ENCODE results near the gene ACOT7. TPM values are rescaled to one million over a fixed set of nuclear protein-coding genes. Genes with fewer than 3 reads are reported as not detected.
"Not testable (repeated sequence)": the region's sequence is repeated elsewhere in the genome, so short reads cannot be mapped to it uniquely, and the experiment has no call there.

ACOT7 gene
- total and polyA plus RNA-seq, 2 experiments from 2014 or later, result 20.3 to 39.9 TPM

DNA sequence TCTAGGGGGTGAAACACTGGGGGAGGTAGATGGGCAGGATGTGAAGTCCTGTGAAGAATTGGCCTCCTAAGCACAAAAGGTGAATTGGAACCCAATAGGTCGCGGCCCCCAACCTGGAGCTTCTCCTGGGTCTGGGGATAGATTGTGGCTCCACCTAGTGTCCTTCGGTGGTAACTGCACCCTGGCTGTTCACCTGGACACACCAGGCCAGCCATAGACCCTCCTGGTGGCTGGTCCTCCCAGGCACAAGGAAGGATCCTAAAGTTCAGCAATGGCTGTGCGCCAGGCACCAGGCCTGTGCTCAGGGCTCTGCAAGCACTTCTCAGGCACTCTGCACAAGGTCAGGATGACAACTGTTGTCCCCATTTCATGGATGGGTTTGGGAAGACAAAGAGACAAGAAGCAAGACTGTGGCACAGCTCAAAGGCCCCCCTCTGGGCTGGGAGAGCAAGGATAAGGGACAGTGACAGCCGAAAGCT is 44.5 kb upstream of the ACOT7 start:
- Histone ChIP-seq H3K9me3 (ENCODE audit: low read depth) (no peaks in the 10 kb centered on the region), H4K20me1 (ENCODE audit: insufficient read depth, poor library complexity, severe bottlenecking) (no peaks in the 10 kb centered on the region), H3K36me3 (replicated peaks; ENCODE audit: insufficient read depth, low read depth) (no peaks in the 10 kb centered on the region), H3K79me2 (no peaks in the 10 kb centered on the region), H3K4me1 (ENCODE audit: insufficient read depth) (no peaks in the 10 kb centered on the region), H3K27ac (no peak overlapping the region), H3K27me3 (peaks cover 7% of the 10 kb centered on the region), H2AFZ (no peak overlapping the region), H3K4me2 (no peak overlapping the region), H3K4me3 (no peak overlapping the region), H3K9me2 (replicated peaks; ENCODE audit: insufficient read depth) (no peaks in the 10 kb centered on the region)
- TF ChIP-seq, protein P1, sequence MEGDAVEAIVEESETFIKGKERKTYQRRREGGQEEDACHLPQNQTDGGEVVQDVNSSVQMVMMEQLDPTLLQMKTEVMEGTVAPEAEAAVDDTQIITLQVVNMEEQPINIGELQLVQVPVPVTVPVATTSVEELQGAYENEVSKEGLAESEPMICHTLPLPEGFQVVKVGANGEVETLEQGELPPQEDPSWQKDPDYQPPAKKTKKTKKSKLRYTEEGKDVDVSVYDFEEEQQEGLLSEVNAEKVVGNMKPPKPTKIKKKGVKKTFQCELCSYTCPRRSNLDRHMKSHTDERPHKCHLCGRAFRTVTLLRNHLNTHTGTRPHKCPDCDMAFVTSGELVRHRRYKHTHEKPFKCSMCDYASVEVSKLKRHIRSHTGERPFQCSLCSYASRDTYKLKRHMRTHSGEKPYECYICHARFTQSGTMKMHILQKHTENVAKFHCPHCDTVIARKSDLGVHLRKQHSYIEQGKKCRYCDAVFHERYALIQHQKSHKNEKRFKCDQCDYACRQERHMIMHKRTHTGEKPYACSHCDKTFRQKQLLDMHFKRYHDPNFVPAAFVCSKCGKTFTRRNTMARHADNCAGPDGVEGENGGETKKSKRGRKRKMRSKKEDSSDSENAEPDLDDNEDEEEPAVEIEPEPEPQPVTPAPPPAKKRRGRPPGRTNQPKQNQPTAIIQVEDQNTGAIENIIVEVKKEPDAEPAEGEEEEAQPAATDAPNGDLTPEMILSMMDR (IDR thresholded peaks at IDR 0.05; ENCODE audit: poor library complexity), result peak; percentile 84
- TF ChIP-seq EZH2 (IDR thresholded peaks at IDR 0.05; ENCODE audit: borderline replicate concordance), result no peak
- no peak for TF ChIP-seq EZH2phosphoT487 (IDR thresholded peaks at IDR 0.05; ENCODE audit: low read depth, severe bottlenecking, unreplicated experiment)
- DNase-seq (ENCODE audit: low spot score), result peak; percentile 82
- 28% methylated on average over 5 of the region's 5 CpGs for WGBS (ENCODE audit: low lambda C conversion rate, missing lambda C conversion rate)

DNA sequence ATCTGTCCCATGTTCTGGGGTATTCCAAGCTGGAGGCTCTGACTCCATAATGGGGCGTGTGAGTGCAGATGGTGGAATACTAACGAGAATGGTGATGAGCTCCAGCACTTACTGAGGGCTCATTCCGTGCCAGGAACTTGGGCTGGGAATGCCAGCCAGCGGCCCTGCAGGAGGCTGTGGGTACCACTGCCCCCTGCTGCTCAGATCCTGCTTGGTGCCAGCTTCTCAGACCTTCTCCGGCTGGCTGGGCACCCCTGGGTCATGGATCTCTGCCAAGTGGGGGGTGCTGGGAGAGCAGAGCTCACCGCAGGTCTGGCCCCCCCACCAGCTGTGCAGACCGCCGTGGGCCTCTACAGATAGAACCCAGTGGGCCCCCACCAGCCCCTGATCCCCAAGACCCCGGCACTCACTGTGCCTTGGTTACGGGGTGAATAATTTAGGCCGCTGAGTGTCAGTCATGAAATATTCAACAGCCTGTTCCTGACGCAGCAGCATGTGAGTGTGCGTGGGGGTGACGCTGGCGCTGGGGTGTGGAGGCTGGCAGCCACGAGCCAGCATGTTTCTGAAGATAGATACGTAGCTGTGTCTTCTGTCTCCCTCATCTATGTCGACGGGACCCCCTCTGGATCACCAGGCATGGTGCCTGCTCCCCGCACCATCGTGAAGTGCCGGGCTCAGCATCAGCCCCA is 43.6 kb upstream of the ACOT7 start:
- not testable (repeated sequence) for H3K9me2 ChIP-seq (replicated peaks; ENCODE audit: insufficient read depth); H3K4me3 ChIP-seq; H3K36me3 ChIP-seq (replicated peaks; ENCODE audit: insufficient read depth, low read depth); H3K79me2 ChIP-seq; H2AFZ ChIP-seq; H3K27me3 ChIP-seq; H3K4me1 ChIP-seq (ENCODE audit: insufficient read depth); DNase-seq (ENCODE audit: low spot score); H3K27ac ChIP-seq; H3K4me2 ChIP-seq; H3K9me3 ChIP-seq (ENCODE audit: low read depth); H4K20me1 ChIP-seq (ENCODE audit: insufficient read depth, poor library complexity, severe bottlenecking)
- 83% methylated on average over 22 of the region's 22 CpGs for WGBS (ENCODE audit: low lambda C conversion rate, missing lambda C conversion rate)

DNA sequence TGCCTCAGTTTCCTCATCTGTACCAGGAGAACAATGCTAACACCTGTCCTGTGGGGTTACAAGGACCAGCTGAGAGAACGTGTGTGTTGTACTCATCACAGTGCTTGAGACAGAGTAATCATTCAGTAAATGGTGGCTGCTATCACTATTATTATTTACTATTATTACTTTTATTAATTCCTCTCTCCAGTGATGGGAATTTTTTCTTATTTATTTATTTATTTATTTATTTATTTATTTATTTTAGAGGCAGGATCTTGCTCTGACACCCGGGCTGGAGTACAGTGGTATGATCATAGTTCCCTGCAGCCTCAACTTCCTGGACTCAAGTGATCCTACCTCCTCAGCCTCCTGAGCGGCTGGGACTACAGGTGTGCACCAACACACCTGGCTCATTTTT is 42.7 kb upstream of the ACOT7 start:
- 91% methylated on average over 3 of the region's 3 CpGs for WGBS (ENCODE audit: low lambda C conversion rate, missing lambda C conversion rate)
- H2AFZ ChIP-seq; H3K4me3 ChIP-seq; H3K9me2 ChIP-seq (replicated peaks; ENCODE audit: insufficient read depth); H3K27ac ChIP-seq; H3K4me1 ChIP-seq (ENCODE audit: insufficient read depth); H4K20me1 ChIP-seq (ENCODE audit: insufficient read depth, poor library complexity, severe bottlenecking); H3K4me2 ChIP-seq; H3K36me3 ChIP-seq (replicated peaks; ENCODE audit: insufficient read depth, low read depth); DNase-seq (ENCODE audit: low spot score); H3K9me3 ChIP-seq (ENCODE audit: low read depth); H3K27me3 ChIP-seq; H3K79me2 ChIP-seq: not testable (repeated sequence)

DNA sequence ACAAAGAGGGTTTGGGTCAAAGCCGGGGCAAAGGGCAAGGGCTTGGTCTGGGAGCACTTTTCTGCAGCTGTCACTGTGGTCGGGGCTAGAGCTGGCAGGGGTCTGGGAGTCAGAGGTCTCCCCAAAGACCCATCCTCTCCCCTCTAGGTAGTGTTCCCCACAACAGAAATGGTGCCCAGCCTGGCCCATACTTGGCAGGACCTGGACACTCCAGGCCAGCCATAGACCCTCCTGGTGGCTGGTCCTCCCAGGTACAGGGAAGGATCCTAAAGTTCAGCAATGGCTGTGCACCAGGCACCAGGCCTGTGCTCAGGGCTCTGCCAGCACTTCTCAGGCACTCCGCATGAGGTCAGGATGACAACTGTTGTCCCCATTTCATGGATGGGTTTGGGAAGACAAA is 42.0 kb upstream of the ACOT7 start:
- no peak for DNase-seq (ENCODE audit: low spot score)
- H3K9me3 ChIP-seq (ENCODE audit: low read depth), result no peaks in the 10 kb centered on the region
- no peaks in the 10 kb centered on the region for H4K20me1 ChIP-seq (ENCODE audit: insufficient read depth, poor library complexity, severe bottlenecking)
- H2AFZ ChIP-seq, result no peak overlapping the region
- no peak overlapping the region for H3K4me3 ChIP-seq
- no peaks in the 10 kb centered on the region for H3K79me2 ChIP-seq
- H3K4me1 ChIP-seq (ENCODE audit: insufficient read depth), result no peaks in the 10 kb centered on the region
- H3K36me3 ChIP-seq (replicated peaks; ENCODE audit: insufficient read depth, low read depth), result no peaks in the 10 kb centered on the region
- no peak overlapping the region for H3K4me2 ChIP-seq
- WGBS (ENCODE audit: low lambda C conversion rate, missing lambda C conversion rate), result 90% methylated on average over 3 of the region's 3 CpGs
- peaks cover 2% of the 10 kb centered on the region for H3K27me3 ChIP-seq
- TF ChIP-seq EZH2 (IDR thresholded peaks at IDR 0.05; ENCODE audit: borderline replicate concordance) (no peak), EZH2phosphoT487 (IDR thresholded peaks at IDR 0.05; ENCODE audit: low read depth, severe bottlenecking, unreplicated experiment) (no peak)
- TF ChIP-seq, protein P1 (IDR thresholded peaks at IDR 0.05; ENCODE audit: poor library complexity), result no peak
- H3K27ac ChIP-seq, result no peak overlapping the region
- no peaks in the 10 kb centered on the region for H3K9me2 ChIP-seq (replicated peaks; ENCODE audit: insufficient read depth)
